Mammary epithelial cell (primary cell): ENCODE measurements around the gene NSUN6.

Experiments used
- CTCF ChIP-seq, 2 donors: IDR thresholded peaks in 1 of 2; conservative IDR thresholded peaks in 1 of 2; 2 replicates each; pipeline ENCODE4 v1.5.1; 2011 to 2012; ENCODE audit warnings: inconsistent platforms in 2 of 2, low read length in 2 of 2, mild to moderate bottlenecking in 2 of 2, control low read depth in 1 of 2, low read depth in 1 of 2; ENCODE audit not compliant: insufficient read depth in 1 of 2; ENCODE audit errors: extremely low read depth in 1 of 2
- EZH2 ChIP-seq: IDR thresholded peaks from 2 replicates; pipeline ENCODE4 v1.6.1; 2012; ENCODE audit warnings: low read length, inconsistent platforms, borderline replicate concordance

- TF ChIP-seq EZH2 (no peak), CTCF (conservative IDR thresholded peaks at IDR 0.05 in 1 of 2, IDR thresholded peaks at IDR 0.05 in 1 of 2; ENCODE audit: extremely low read depth in 1 of 2, insufficient read depth in 1 of 2, low read depth in 1 of 2, low read length in 2 of 2) (no peak)
Observed at GRCh38 chr10:18683427-18683826, 32.0 kb upstream of the NSUN6 start.
